Daoy (cell line): ENCODE data around the gene SEMA4A. TPM values are rescaled to one million over a fixed set of nuclear protein-coding genes. Genes with fewer than 3 reads are reported as not detected.

Experiments
- DNase-seq: peaks from one replicate; pipeline ENCODE4 v3.0.0-alpha.2; 2015; ENCODE audit warnings: low read depth
- total RNA-seq: library from RNA; depleted of rRNA; stranded (reverse); fragments of >200 nt; shearing (Covaris generic); gene quantifications from 2 replicates; pipeline ENCODE4 v1.2.3, GENCODE V29; 2014

The SEMA4A gene
- total RNA-seq, 1 experiment from 2014 or later: 0.29 TPM

DNA sequence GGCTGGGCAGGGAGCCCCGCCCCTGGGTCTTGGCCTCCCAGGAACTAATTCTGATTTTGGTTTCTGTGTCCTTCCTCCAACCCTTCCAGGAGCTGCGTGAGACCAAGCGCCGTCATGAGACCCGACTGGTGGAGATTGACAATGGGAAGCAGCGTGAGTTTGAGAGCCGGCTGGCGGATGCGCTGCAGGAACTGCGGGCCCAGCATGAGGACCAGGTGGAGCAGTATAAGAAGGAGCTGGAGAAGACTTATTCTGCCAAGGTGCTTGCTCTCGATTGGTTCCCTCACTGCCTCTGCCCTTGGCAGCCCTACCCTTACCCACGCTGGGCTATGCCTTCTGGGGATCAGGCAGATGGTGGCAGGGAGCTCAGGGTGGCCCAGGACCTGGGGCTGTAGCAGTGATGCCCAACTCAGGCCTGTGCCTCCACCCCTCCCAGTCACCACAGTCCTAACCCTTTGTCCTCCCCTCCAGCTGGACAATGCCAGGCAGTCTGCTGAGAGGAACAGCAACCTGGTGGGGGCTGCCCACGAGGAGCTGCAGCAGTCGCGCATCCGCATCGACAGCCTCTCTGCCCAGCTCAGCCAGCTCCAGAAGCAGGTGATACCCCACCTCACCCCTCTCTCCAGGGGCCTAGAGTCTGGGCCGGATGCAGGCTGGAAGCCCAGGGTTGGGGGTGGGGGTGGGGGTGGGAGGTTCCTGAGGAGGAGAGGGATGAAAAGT lies 18.5 kb upstream of the SEMA4A start:
- no peak for DNase-seq

DNA sequence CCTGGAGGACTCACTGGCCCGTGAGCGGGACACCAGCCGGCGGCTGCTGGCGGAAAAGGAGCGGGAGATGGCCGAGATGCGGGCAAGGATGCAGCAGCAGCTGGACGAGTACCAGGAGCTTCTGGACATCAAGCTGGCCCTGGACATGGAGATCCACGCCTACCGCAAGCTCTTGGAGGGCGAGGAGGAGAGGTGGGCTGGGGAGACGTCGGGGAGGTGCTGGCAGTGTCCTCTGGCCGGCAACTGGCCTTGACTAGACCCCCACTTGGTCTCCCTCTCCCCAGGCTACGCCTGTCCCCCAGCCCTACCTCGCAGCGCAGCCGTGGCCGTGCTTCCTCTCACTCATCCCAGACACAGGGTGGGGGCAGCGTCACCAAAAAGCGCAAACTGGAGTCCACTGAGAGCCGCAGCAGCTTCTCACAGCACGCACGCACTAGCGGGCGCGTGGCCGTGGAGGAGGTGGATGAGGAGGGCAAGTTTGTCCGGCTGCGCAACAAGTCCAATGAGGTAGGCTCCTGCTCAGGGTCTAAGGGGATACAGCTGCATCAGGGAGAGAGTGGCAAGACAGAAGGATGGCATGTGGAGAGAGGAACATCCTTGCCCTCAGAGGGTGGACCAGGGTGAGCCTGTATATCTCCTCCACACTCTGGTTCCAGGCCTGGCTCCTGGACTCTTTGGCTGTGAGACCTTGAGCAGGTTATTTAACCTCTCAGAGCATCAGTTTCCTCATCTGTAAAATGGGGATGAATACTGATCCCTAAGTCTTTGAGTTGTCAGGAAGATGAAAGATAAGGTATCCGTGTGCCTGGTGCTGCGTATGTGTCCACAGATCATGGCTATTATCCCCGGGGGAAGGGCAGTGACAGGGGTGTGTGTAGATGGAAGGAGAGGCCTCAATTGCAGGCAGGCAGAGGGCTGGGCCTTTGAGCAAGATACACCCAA lies 17.2 kb upstream of the SEMA4A start:
- no peak for DNase-seq

DNA sequence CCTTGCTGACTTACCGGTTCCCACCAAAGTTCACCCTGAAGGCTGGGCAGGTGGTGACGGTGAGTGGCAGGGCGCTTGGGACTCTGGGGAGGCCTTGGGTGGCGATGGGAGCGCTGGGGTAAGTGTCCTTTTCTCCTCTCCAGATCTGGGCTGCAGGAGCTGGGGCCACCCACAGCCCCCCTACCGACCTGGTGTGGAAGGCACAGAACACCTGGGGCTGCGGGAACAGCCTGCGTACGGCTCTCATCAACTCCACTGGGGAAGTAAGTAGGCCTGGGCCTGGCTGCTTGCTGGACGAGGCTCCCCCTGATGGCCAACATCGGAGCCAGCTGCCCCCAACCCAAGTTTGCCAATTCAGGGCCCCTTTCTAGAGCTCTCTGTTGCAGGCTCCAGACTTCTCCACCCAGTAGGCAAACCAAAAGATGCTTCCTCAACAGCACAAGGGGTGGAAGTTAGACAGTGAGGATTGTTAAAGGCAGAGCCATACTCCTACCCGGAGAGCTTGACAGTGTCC lies 16.4 kb upstream of the SEMA4A start:
- no peak for DNase-seq

DNA sequence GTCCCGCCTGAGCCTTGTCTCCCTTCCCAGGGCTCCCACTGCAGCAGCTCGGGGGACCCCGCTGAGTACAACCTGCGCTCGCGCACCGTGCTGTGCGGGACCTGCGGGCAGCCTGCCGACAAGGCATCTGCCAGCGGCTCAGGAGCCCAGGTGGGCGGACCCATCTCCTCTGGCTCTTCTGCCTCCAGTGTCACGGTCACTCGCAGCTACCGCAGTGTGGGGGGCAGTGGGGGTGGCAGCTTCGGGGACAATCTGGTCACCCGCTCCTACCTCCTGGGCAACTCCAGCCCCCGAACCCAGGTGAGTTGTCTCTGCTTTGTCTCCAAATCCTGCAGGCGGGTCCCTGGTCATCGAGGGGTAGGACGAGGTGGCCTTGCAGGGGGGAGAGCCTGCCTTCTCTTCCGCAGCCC lies 14.9 kb upstream of the SEMA4A start:
- no peak for DNase-seq

DNA sequence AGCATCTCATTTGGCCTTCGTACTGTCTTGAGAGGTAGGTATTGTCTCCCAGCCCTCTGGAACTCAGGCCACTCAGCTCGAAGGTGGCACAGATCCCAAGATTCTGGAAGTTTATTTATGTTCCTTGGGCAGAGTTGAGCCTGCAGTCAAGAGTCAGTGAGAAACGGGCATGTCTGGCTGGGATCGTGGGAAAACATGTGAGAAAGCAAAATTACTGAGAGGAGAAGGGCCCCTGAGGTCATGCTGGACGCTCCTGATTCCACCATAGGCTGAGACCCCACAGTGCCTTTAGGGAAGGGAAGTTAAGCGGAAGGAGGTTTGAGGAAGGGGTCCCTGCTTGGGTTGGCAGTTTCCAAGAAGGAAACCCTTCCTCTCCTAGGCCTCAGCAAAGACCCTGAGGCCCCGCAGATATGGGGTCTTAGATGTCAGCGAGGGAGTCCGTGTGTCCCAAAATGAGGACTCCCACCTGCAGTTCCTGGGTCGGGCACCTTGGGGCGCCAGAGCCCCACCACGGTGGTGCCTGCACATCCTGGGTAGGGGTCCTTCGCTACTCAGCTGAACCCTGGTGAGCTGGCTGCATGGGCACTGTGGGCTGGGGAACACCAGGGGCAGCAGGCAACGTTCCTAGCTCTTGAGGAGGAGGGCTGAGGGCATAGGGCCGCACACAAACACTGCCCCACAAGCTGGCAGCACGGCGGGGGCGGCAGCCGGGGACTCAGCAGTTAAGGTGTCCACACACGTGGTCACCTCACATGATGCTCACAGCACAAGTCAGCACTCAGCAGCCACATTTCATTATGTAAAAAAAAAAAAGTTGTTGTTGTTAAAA lies 12.3 kb upstream of the SEMA4A start:
- no peak for DNase-seq

DNA sequence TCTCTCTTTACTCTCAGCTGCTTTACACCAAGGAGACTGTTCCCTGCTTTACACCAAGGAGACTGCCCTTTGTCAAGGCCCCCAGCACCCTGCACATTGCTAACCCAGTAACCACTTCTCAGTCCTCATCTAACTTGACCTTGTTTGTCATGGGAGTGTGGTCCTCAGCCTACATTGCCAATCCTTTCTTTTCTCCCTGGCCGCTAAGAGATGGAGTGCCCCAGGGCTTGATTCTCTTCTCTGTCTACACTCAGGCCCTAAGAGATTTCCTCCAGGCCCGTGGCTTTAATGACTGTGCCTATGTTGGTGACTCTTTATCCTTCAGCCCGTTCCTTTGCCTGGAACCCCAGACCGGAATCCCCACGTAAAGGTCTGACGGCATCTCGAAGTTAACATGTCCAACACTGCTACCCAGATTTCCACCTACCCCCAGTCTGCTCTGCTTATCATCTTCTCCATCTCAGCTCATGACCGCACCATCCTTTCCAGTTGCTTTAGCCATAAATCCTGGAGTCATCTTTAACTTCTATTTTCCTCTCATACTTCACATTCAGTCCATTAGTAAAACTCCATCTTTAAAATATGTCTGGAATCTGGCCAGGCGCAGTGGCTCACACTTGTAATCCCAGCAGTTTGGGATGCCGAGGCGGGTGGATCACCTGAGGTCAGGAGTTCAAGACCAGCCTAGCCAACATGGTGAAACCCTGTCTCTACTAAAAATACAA lies 9.5 kb upstream of the SEMA4A start:
- DNase-seq: no peak

DNA sequence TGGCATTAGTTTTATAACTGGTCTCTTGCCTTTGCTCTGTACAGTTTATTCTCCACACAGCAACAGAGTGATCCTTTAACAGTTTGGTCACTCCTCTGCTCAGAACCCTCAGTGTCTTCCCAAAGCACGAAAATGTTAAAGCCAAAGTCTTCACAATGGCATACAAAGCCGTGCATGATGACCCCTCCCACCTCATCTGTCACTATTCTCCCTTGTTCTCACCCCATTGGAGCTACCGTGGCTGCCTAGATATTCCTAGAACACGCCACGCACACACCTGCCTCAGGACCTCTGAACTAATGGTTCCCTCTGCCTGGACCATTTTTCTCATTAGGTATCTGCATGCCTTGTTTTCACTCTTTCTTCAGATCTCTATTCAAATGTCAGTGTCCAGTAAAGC lies 8.6 kb upstream of the SEMA4A start:
- no peak for DNase-seq

DNA sequence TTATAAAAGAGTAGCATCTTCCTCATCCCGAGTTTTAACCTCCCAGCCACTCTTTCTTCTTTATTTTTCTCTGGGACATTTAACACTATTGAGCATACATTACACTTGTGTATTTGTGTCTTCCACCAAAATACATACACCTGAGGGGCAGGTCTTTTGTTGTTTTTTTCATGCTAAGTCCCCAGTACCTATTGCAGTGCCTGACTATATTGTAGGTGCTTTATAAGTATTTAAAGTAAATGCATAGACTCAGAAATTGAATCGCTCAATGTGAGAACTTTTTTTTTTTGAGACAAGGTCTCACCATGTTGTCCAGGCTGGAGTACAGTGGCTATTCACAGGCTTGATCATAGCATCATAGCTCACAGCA lies 7.8 kb upstream of the SEMA4A start:
- DNase-seq: no peak

DNA sequence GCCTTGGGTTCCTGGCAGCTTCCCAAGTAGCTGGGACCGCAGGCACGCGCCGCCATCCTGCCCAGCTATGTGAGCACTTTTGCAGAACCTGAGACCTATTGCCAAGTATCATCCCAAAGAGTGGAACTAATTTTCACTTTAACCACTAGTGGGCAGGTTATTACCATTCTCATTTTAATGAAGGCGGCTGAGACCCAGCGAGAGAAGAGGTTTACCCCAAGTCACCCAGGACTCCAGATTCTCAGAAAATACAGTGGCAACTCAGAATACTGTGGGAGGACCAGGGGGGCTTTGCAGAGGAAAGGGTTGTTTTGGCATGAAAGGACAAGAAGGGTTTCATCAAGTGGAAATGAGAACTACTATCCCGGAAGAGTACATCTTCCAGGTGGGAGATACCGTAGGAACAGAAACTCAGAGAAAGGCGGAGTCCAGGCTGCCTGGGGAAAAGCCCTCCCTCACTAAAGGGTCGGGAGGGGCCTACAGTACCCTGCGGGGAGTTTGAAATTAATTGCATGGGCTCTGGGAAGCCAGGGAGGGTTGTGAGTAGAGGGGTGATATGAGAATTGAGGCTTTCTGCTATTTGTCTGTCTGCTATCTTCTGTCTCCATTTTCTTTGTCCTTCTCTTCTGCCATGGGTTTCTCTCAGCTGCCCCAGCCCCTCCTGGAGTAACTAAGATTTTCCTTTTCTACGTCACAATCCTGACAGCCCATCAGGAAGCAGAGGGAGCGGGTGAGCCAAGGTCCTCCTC lies 7.2 kb upstream of the SEMA4A start:
- DNase-seq: peak; percentile 95

DNA sequence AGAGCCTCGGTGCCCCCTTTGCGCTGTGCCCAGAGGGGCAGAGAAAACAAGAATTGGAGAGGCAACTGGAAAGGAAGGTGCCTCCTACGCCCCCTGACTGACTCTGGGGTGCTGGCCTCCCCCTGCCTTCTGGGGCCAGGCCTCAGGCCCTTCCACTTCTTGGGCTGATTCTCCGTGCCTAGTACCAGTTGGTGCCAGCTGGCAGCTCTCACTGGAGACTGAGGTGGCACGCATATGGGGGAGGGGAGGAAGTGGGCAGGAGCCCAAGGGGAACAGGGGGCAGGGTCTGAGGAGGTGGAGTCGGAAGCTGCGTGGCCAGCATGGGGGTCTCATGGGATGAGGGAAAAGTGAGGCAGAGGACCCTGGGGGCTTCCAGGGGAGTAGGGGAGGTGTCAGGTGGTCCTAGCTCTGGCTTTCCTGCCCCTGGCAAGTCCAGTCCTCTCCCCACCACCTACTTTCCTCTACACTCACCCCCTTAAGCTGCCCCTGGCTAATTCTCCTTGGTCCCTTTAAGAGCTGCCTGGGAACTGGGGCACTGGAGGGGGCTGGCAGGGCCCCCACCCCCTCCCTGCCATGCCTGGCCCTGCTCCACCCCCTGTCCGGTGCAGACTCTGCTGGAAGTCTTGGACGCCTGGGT lies 6.5 kb upstream of the SEMA4A start:
- DNase-seq: no peak

DNA sequence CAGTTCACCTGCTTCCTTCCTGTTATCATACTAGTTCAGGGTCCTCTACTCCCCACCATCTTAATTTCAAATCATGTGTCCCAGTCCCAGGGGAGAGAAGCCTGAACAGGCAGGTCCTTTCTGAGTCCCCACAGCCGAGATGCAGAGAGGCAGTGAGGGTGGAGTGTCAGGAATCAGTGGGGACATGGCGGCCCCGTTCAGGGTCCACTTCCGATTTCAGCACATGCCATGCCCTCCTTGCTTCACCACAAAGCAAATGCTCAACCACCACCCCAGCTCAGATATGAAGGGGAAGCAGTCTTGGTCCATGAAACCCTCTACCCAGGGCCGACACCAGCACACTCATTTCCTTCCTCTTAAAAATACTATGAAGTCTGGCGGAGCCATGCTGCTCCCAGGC lies 5.2 kb upstream of the SEMA4A start:
- no peak for DNase-seq

DNA sequence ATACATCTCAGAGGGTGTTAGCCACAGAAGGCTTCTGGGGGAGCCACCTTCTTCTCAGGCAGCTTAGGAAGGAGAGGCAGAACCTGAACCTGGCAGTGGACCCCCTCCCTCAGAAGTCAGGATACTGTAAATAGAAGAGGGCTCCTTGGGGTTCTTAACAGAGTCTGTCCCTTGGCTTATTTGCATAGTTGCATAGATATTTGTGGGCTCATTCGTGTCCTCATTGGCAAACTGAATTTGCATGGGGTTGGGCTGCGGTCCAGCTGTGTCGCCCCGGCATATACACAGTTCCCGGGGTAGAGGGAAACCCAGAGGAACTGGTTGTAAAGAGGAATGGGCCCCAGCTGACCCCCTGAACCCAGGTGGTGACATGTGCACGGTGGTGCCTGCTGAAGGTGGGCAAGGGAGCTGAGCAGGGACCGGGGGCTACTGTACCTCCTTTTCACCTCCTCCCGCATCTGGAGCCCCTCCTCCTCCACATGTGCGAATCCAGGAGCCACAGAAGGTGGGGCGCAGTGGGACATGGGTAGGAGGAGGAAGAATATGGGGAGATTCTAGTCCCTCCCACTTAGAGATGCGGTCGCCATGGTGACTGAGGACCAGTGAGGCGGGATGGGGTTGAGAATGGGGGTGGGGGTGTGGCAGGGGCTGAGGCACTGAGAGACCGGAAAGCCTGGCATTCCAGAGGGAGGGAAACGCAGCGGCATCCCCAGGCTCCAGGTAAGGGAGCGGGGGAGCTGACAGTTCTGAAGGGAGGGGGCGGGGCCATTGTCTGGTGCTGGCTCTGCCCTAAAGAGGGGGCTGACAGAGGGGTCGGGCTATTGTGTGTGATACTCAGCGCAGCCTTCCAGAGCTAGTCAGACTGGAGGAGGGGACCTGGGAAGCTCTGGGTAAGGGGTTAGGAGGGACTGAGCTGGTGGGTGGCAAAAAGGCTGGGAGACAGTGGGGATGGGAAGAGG lies 3.7 kb upstream of the SEMA4A start:
- no peak for DNase-seq

DNA sequence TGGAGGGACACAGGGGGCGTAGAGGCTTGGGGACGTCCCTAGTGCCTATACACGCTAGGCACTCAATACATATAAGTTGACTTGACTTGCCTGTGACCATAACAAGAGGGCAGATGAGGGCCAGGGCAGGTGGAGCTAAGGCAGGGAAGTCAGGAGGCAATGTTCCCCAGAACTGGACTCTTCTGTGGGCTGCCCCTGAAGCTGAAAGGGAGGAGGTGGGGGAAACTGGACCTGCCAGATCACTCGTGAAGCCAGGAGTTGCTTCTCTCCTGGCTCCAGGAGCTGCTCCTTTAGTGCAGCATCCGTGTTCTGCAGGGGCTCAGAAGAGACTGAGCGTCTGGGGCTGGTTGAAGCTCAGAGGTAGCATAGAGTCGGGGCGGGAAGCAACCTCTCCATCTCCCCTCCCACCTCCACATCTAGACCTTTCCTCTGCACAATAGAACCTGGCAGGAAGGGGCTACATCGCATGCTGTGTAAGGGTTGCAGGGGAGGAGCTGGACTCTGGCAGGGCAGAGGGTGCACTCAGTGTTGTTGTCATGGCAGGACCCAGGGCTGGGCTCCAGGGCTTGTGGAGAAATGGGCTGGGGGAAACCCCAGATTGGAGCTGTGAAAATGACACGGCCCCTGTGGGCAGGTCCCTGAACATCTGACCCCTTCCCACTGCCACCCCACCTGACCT lies 2.9 kb upstream of the SEMA4A start:
- DNase-seq: no peak

DNA sequence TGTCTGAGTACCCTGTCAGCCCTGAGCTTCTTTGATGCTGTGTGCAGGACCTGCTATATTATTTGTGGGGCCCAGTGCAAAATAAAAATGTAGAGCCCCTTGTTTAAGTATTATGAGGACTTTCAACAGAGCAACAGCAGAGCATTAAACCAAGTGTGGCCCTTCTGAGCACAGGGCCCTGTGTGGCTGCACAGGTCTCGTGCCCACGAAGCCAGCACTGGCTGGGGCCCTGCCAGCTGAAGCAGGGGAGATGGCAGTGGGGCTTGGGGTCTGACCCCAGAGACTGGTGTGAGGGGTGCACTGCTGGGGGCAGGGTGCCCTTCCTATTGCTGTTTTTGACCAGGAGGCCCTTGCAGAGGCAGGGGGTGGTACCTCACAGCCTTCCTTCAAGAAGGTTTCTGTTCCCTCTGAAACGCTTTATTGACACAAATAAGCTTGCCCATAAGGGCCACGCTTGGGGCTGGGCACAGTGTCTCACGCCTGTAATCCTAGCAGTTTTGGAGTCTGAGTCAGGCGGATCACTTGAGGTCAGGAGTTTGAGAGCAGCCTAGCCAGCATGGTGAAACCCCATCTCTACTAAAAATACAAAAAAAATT lies 2.2 kb upstream of the SEMA4A start:
- DNase-seq: peak; percentile 72

DNA sequence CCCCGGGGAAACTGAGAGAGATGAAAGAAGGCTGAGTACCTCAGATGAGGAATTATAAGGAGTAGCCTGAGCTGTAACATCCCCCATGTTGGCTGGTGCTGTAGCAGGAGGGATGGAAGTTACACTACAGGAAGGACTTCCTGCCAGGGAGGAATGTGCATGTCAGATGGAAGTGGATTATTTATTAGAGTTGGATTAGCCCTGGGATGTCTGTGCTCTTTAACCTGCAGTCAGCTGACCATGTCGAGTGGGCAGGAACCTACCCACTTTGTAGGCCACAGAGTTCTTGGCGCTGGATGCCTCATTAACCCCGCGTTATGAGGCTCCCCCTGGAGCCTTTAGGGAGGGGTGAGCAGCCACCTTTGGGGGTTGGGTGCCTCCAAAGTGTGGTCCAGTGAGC lies 757 bp upstream of the SEMA4A start:
- DNase-seq: peak; percentile 48

DNA sequence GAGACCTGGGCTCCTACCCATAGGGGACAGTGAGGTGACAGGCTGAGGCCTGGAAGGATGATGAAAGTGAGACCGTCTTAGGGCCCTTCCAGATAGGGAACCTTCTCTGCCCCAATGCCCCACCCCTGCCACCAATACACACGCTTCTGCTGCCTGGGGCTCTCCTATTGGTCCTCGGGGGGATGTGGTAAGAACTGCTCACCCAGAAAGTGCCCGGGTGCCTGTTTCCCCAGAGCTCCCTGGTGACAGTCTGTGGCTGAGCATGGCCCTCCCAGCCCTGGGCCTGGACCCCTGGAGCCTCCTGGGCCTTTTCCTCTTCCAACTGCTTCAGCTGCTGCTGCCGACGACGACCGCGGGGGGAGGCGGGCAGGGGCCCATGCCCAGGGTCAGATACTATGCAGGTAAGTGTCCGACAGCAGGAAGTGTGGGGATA lies 948 bp downstream of the SEMA4A start:
- no peak for DNase-seq

DNA sequence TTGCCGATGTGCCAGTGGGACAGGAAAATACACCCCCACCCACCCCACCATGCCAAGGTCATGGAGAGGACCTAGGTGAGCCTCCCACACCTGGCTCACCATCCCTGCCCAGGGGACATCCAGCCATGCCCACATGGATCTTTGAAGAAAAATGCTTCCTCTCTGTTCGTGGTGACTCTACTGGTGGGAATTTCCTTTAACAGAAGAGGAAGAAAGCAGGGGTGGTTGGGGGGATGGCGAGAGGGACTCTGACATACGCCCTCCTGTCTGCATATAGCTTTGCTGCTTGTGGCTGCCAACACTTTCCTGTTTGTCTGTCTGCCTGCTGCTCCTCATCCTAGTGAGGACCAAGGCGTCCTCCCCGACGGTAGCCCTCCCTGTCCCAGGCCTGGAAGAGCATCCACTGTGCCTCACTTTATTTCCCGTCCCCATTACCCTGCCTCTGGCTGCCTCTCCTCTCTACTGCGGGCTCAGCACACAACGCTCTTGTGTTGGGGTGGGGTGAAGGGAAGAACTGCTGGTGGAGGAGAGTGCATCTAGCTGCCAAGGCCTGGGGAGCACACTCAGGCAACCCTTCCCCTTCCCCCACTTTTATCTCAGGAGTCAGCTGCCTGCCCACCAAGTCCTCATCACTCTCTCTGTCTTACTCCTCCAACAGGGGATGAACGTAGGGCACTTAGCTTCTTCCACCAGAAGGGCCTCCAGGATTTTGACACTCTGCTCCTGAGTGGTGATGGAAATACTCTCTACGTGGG lies 2.5 kb downstream of the SEMA4A start:
- no peak for DNase-seq
